ENCODE data around the gene DAPK2.
"Not testable (repeated sequence)": the region's sequence is repeated elsewhere in the genome, so short reads cannot be mapped to it uniquely, and the experiment has no call there.

DAPK2 gene

GRCh38 chr15:63915209-63915872 lies 130.9 kb downstream of the DAPK2 start:
- peak; percentile 7 for DNase-seq (ENCODE audit: low spot score)

GRCh38 chr15:63913786-63914315 lies 132.4 kb downstream of the DAPK2 start:
- DNase-seq (ENCODE audit: low spot score) = no peak

- DNase-seq (ENCODE audit: low spot score) = no peak
Measured at GRCh38 chr15:63913336-63913735, 132.9 kb downstream of the DAPK2 start.

GRCh38 chr15:63912061-63912615 lies 134.1 kb downstream of the DAPK2 start:
- DNase-seq (ENCODE audit: low spot score) = no peak

- no peak for DNase-seq (ENCODE audit: low spot score)
Measured at GRCh38 chr15:63911160-63911559, 135.1 kb downstream of the DAPK2 start.

- peak; percentile 52 for DNase-seq (ENCODE audit: low spot score)
Measured at GRCh38 chr15:63909819-63910437, 136.4 kb downstream of the DAPK2 start.

- peak; percentile 39 for DNase-seq (ENCODE audit: low spot score)
Measured at GRCh38 chr15:63908991-63909390, 137.3 kb downstream of the DAPK2 start.

- no peak for DNase-seq (ENCODE audit: low spot score)
Measured at GRCh38 chr15:63908281-63908680, 138.0 kb downstream of the DAPK2 start.

- DNase-seq (ENCODE audit: low spot score) = no peak
Measured at GRCh38 chr15:63907521-63907920, 138.8 kb downstream of the DAPK2 start.

GRCh38 chr15:63906266-63906584 lies 140.1 kb downstream of the DAPK2 start:
- DNase-seq (ENCODE audit: low spot score) = no peak

GRCh38 chr15:63905558-63906265 lies 140.6 kb downstream of the DAPK2 start:
- no peak for DNase-seq (ENCODE audit: low spot score)

GRCh38 chr15:63905131-63905530 lies 141.2 kb downstream of the DAPK2 start:
- no peak for DNase-seq (ENCODE audit: low spot score)

- DNase-seq (ENCODE audit: low spot score) = no peak
Measured at GRCh38 chr15:63904042-63904441, 142.2 kb downstream of the DAPK2 start.

GRCh38 chr15:63902671-63903035 lies 143.6 kb downstream of the DAPK2 start:
- DNase-seq (ENCODE audit: low spot score) = no peak

- no peak for DNase-seq (ENCODE audit: low spot score)
Measured at GRCh38 chr15:63901912-63902670, 144.2 kb downstream of the DAPK2 start.

GRCh38 chr15:63900306-63900705 lies 146.0 kb downstream of the DAPK2 start:
- no peak for DNase-seq (ENCODE audit: low spot score)

GRCh38 chr15:63899606-63900005 lies 146.7 kb downstream of the DAPK2 start:
- DNase-seq (ENCODE audit: low spot score) = not testable (repeated sequence)

- DNase-seq (ENCODE audit: low spot score) = no peak
Measured at GRCh38 chr15:63899193-63899592, 147.1 kb downstream of the DAPK2 start.

GRCh38 chr15:63896336-63897115 lies 149.8 kb downstream of the DAPK2 start:
- peak; percentile 78 for DNase-seq (ENCODE audit: low spot score)

GRCh38 chr15:63895787-63896218 lies 150.5 kb downstream of the DAPK2 start:
- no peak for DNase-seq (ENCODE audit: low spot score)

- no peak for DNase-seq (ENCODE audit: low spot score)
Measured at GRCh38 chr15:63895194-63895593, 151.1 kb downstream of the DAPK2 start.

- no peak for DNase-seq (ENCODE audit: low spot score)
Measured at GRCh38 chr15:63894662-63894949, 151.7 kb downstream of the DAPK2 start.

Data from kidney tubule cell (primary cell).